ENCODE data around the gene DLX6. TPM values are rescaled to one million over a fixed set of nuclear protein-coding genes. Genes with fewer than 3 reads are reported as not detected.

The DLX6 gene
- total and polyA plus RNA-seq, 2 of the 8 experiments (the other 6 are each of a cell fraction or from before 2014, with no cell fraction given): not detected

- CTCF ChIA-PET (ENCODE audit: partially characterized antibody): interaction anchor here (0.9 to 10.2 kb wide), 5 partner anchors 7 to 30 kb away, joined by 3 to 150 read pairs (median 71); partner anchors contain the start of genes DLX5 and DLX6
- no peak for DNase-seq (ENCODE audit: low read depth in 1 of 2, low spot score in 2 of 2)
- peak overlapping the region; percentile 91; the same call in 1 of the 2 replicates for H2AK5ac ChIP-seq (ENCODE audit: low read depth, low read length)
Measured at GRCh38 chr7:97018791-97019531, 13.6 kb downstream of the DLX6 start.

More at GRCh38 chr7:97018791-97019531, 13.6 kb downstream of the DLX6 start:
- Histone ChIP-seq H3K36me3 (ENCODE audit: control insufficient read depth in 2 of 4, insufficient read depth in 4 of 4, low read length in 3 of 4) (no peaks in the 10 kb centered on the region; a peak in 1 of 8 replicates), H3K23me2 (ENCODE audit: low read depth, low read length) (peaks cover 5% of the 10 kb centered on the region; the same call in 1 of the 2 replicates), H4K91ac (replicated peaks; ENCODE audit: insufficient read length, low read length) (no peak overlapping the region), H3K56ac (replicated peaks; ENCODE audit: insufficient read length, low read depth, low read length) (no peak overlapping the region), H2BK5ac (ENCODE audit: low read depth, low read length) (no peak overlapping the region), H3K27me3 (replicated peaks in 1 of 4; ENCODE audit: control insufficient read depth in 3 of 4, extremely low read depth in 1 of 4, insufficient read depth in 3 of 4, low read length in 3 of 4) (peaks cover 93 to 100% (median 99%) of the 10 kb centered on the region in 4 experiments), H3K14ac (ENCODE audit: insufficient read length) (no peak overlapping the region), H2BK20ac (ENCODE audit: low read length) (no peak overlapping the region), H3K9ac (replicated peaks in 1 of 4; ENCODE audit: extremely low read depth in 1 of 4, low read depth in 3 of 4, low read length in 3 of 4) (no peak overlapping the region), H3K79me1 (ENCODE audit: low read depth, low read length) (no peaks in the 10 kb centered on the region), H3K4me1 (replicated peaks in 1 of 4; ENCODE audit: control insufficient read depth in 3 of 4, insufficient read depth in 4 of 4, low read length in 3 of 4) (peaks cover 7 to 35% (median 28%) of the 10 kb centered on the region in 4 experiments), H3K79me2 (ENCODE audit: control insufficient read depth in 1 of 2, insufficient read depth in 2 of 2, low read length in 2 of 2) (no peaks in the 10 kb centered on the region), H3K27ac (ENCODE audit: low read depth, low read length) (no peak overlapping the region), H3K4ac (replicated peaks; ENCODE audit: insufficient read length, low read depth, low read length) (no peak overlapping the region), H3K9me3 (ENCODE audit: insufficient read depth in 2 of 2, low read depth in 1 of 2, low read length in 1 of 2) (no peaks in the 10 kb centered on the region), H2AFZ (ENCODE audit: low read length) (no peak overlapping the region), H4K20me1 (replicated peaks in 1 of 2; ENCODE audit: control insufficient read depth in 1 of 2, insufficient read depth in 2 of 2, low read length in 2 of 2) (peaks cover 24 to 33% of the 10 kb centered on the region in 2 experiments), H2BK120ac (replicated peaks; ENCODE audit: low read depth, low read length) (no peak overlapping the region), H3K18ac (ENCODE audit: extremely low read depth, low read length) (no peak overlapping the region; the same call in 1 of the 2 replicates), H3K4me3 (ENCODE audit: extremely low read depth in 1 of 4, insufficient read depth in 2 of 4, low read depth in 3 of 4, low read length in 4 of 4) (no peak overlapping the region), H2BK15ac (ENCODE audit: low read length) (no peak overlapping the region), H2BK12ac (ENCODE audit: low read depth, low read length) (peak overlapping the region; percentile 80; the same call in 1 of the 2 replicates), H3K23ac (ENCODE audit: insufficient read length) (no peak overlapping the region), H3K4me2 (ENCODE audit: insufficient read depth in 1 of 2, low read depth in 2 of 2, low read length in 2 of 2) (peak overlapping the region in 1 of 2 experiments; percentile 79; a peak in 1 of 4 replicates), H4K5ac (ENCODE audit: insufficient read length, low read depth, low read length) (no peak overlapping the region), H4K8ac (ENCODE audit: extremely low read depth, insufficient read depth, low read length) (no peak overlapping the region)
- no peak for FAIRE-seq
- WGBS, 2 experiments (ENCODE audit: extremely low coverage in 1 of 2, insufficient coverage in 1 of 2, insufficient read length in 1 of 2, insufficient replicate concordance in 2 of 2, low coverage in 1 of 2, low lambda C conversion rate in 2 of 2, missing lambda C conversion rate in 1 of 2): 15% methylated on average over 19 of the region's 19 CpGs; no CpG with 5 or more reads in 1 of the 2 experiments
- POLR2A ChIA-PET (ENCODE audit: partially characterized antibody): interaction anchor here (1.0 to 3.4 kb wide), 4 partner anchors 9 to 23 kb away, joined by 3 to 22 read pairs (median 4); partner anchors contain the start of gene DLX6
- TF ChIP-seq TAF7 (optimal IDR thresholded peaks at IDR 0.05; ENCODE audit: borderline replicate concordance, low read depth, low read length): no peak
- peak; percentile 72 for TF ChIP-seq EZH2 (IDR thresholded peaks at IDR 0.05; ENCODE audit: low read depth, low read length, severe bottlenecking)
- peak; percentile 98 for TF ChIP-seq RNF2 (IDR thresholded peaks at IDR 0.05; ENCODE audit: borderline replicate concordance, low read depth, low read length, missing control alignments, poor library complexity, severe bottlenecking)
- TF ChIP-seq ZNF274 (IDR thresholded peaks at IDR 0.05; ENCODE audit: borderline replicate concordance, extremely low read depth, low read length): no peak
- TF ChIP-seq SUZ12 (IDR thresholded peaks at IDR 0.05; ENCODE audit: low read length): peak; percentile 24
- peak; percentile 85; the same call in 1 of the 2 replicates for TF ChIP-seq CBX8 (IDR thresholded peaks at IDR 0.05; ENCODE audit: borderline replicate concordance, low read depth, low read length)
